ENCODE measurements around the gene CELF5. TPM values are rescaled to one million over a fixed set of nuclear protein-coding genes. Genes with fewer than 3 reads are reported as not detected.

CELF5 gene
- total RNA-seq, 6 experiments from 2014 or later = 0.07 to 1.6 (median 0.34) TPM

GRCh38 chr19:3206216-3206953, 18.1 kb upstream of the CELF5 start:
- H3K4me3 ChIP-seq = no peak overlapping the region
- H3K36me3 ChIP-seq = peaks cover 0 to 21% (median 3%) of the 10 kb centered on the region in 4 donors
- DNase-seq = no peak
- no peak overlapping the region for H3K27ac ChIP-seq
- TF ChIP-seq POLR2A (IDR thresholded peaks at IDR 0.05) = no peak
- TF ChIP-seq CTCF (IDR thresholded peaks at IDR 0.05) = no peak
- WGBS (ENCODE audit: insufficient coverage, low coverage, low lambda C conversion rate, missing lambda C conversion rate) = 88% methylated on average over 5 of the region's 28 CpGs
- no peak for ATAC-seq
- no peaks in the 10 kb centered on the region for H3K9me3 ChIP-seq
- intact Hi-C loops (cut with DNase I) = no loop called here
- no peaks in the 10 kb centered on the region for H3K4me1 ChIP-seq
- no peaks in the 10 kb centered on the region for H3K27me3 ChIP-seq

GRCh38 chr19:3207461-3208242, 16.8 kb upstream of the CELF5 start:
- H3K36me3 ChIP-seq = peaks cover 0 to 21% (median 3%) of the 10 kb centered on the region in 4 donors
- H3K4me1 ChIP-seq = no peaks in the 10 kb centered on the region
- no peak for ATAC-seq
- intact Hi-C loops (cut with DNase I) = no loop called here
- no peak for DNase-seq
- TF ChIP-seq CTCF (IDR thresholded peaks at IDR 0.05) (no peak), POLR2A (IDR thresholded peaks at IDR 0.05) (no peak)
- H3K27me3 ChIP-seq = no peaks in the 10 kb centered on the region
- no peak overlapping the region for H3K4me3 ChIP-seq
- WGBS (ENCODE audit: insufficient coverage, low coverage, low lambda C conversion rate, missing lambda C conversion rate) = 86% methylated on average over 7 of the region's 43 CpGs
- H3K9me3 ChIP-seq = no peaks in the 10 kb centered on the region
- no peak overlapping the region for H3K27ac ChIP-seq

- Histone ChIP-seq H3K36me3 (peaks cover 0 to 21% (median 3%) of the 10 kb centered on the region in 4 donors), H3K4me1 (no peaks in the 10 kb centered on the region), H3K27me3 (no peaks in the 10 kb centered on the region), H3K4me3 (no peak overlapping the region), H3K9me3 (no peaks in the 10 kb centered on the region), H3K27ac (no peak overlapping the region)
- TF ChIP-seq POLR2A (IDR thresholded peaks at IDR 0.05) (no peak), CTCF (IDR thresholded peaks at IDR 0.05) (no peak)
- ATAC-seq = no peak
- DNase-seq = no peak
- 96% methylated on average over 5 of the region's 33 CpGs for WGBS (ENCODE audit: insufficient coverage, low coverage, low lambda C conversion rate, missing lambda C conversion rate)
- intact Hi-C loops (cut with DNase I) = no loop called here
Observed at GRCh38 chr19:3208317-3209207, 15.9 kb upstream of the CELF5 start.

GRCh38 chr19:3210347-3211017, 14.0 kb upstream of the CELF5 start:
- TF ChIP-seq POLR2A (IDR thresholded peaks at IDR 0.05) (no peak), CTCF (IDR thresholded peaks at IDR 0.05) (peak; percentile 32 to 57 (median 48))
- no peaks in the 10 kb centered on the region for H3K9me3 ChIP-seq
- no peak overlapping the region for H3K4me3 ChIP-seq
- H3K27ac ChIP-seq = no peak overlapping the region
- peak; percentile 68 to 86 (median 78) for ATAC-seq
- H3K36me3 ChIP-seq = peaks cover 0 to 15% (median 3%) of the 10 kb centered on the region in 4 donors
- WGBS (ENCODE audit: insufficient coverage, low coverage, low lambda C conversion rate, missing lambda C conversion rate) = 35% methylated on average over 16 of the region's 20 CpGs
- intact Hi-C loops (cut with DNase I) = no loop called here
- peak in 1 of 3 donors; percentile 50 for DNase-seq
- H3K27me3 ChIP-seq = no peaks in the 10 kb centered on the region
- H3K4me1 ChIP-seq = no peaks in the 10 kb centered on the region

Data from right lobe of liver (tissue), 6 donors.